HG02763 (cell line): Measurements from ENCODE around the gene OR2K2.
"Not testable (repeated sequence)": the region's sequence is repeated elsewhere in the genome, so short reads cannot be mapped to it uniquely, and the experiment has no call there.

Experiments
- ATAC-seq: cut with Tn5 transposase; IDR thresholded peaks from one replicate; pipeline ENCODE4 v1.9.1; 2021; ENCODE audit warnings: mild to moderate bottlenecking, moderate library complexity; ENCODE audit not compliant: unreplicated experiment

Gene OR2K2

DNA sequence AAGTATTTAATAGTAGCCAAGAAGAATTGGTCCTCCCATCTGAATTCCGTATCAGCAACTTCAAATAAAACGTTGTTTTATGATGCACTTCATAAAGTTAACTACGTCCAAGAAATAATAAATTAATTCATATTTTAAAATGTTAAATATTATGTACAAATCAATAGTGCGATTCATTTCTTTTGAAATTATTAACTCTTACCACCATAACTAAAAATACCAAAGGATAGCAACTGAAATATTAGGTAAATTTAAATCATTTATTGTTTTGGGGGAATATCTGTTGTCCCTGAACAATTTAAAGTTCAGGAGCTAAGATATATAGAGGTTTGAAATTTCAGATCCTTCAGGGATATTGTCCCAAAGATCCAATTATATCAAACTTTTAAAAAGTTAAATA lies at the start of gene OR2K2:
TSS of gene OR2K2 (minus strand) at position 101 of the 400 bp plus-strand sequence. CDS start 1,791 bp downstream, outside the sequence.
- no peak for ATAC-seq

GRCh38 chr9:111375817-111376564 lies 46.0 kb upstream of the OR2K2 start:
- ATAC-seq = no peak

GRCh38 chr9:111375062-111375461 lies 45.0 kb upstream of the OR2K2 start:
- no peak for ATAC-seq

DNA sequence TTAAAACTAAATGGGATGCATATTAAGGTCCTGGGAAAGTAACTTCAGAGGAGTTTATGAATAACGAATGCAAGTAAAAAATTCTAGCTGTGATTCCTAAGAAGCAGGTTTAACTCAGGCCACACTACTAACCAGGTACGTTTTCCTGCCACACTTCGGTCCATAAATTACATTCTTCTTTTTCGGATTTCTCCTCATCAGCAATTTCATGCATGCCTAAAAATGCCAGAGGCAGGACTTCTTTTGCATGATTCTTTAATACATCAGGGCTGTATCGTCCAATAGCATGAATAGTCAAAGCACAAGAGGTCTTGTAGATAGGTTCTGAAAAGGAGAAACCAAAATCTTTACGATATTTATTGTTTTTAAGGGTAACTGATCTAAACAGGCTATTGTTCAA lies 42.3 kb upstream of the OR2K2 start:
- ATAC-seq = no peak

DNA sequence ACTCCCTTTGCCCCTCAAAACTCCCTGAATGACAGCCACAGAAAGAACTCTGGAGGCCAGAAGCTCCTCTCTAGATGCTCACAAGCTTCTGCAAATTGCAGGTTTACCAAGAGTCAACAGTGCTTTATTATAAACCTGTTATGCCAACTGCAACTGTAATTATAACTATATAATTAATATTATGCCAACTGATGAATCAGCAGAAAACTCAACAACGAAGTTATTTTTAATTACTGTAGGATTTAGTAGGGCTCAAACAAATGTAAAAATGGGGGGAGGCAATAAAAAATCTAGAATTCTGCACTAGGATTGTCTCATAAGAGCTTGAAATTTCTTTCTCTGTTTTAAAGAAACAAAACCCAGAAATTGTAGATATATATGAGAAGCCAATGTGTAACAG lies 37.0 kb upstream of the OR2K2 start:
- no peak for ATAC-seq

DNA sequence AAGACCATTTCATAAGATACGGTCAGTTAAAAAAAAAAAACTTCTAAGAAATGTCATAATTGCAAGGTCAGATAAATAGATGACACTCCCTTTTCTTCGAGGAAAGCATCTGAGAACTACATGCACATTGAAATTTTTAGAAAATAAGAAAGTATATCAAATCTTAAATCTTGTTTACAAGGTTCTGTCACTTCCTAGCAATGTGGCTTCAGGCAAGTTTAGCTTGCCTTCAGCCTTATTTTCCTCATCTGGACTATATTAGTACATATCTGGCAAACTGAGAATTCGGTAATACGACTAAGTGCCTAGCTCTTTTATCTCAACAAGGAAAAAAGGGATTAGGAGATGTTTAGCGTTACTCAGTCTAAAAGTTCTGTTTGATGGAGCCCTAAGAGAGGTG lies 32.5 kb upstream of the OR2K2 start:
- no peak for ATAC-seq

- ATAC-seq = no peak
Observed at GRCh38 chr9:111360881-111361280, 30.9 kb upstream of the OR2K2 start.

GRCh38 chr9:111356481-111357244 lies 26.6 kb upstream of the OR2K2 start:
- no peak for ATAC-seq

DNA sequence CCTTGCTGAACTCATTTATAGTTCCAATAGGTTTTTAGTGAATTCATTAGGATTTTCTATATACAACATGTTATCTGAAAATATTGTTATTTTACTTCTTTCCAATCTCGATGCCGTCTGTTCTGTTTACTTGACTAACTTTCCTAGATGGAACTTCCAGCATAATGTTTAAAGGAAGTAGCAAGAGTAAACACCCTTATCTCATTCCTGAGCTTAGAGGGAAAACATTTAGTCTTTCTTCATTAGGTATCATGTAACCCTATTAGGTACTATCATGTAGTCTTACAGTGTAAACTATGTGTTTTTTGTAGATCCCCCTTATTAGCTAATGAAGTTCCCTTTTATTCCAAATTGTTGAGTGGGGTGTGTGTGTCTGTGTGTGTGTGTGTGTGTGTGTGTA lies 22.5 kb upstream of the OR2K2 start:
- no peak for ATAC-seq

GRCh38 chr9:111350556-111350955 lies 20.5 kb upstream of the OR2K2 start:
- ATAC-seq = no peak

DNA sequence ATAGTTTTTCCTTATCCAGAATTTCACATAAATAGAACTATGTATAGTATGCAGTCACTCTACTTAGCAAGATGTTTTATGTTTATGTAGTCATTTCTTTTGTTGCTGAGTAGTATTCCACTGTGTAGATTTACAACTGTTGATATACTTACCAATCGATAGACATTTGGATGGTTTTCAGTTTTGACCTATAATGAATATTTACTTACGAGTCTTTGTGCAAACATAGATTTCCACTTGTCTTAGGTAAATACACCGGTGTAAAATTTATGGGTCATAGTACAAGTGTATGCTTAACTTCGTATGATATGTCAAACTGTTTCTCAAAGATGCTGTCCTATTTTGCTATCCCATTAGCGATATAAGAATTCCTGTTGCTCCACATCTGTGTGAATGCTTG lies 19.7 kb upstream of the OR2K2 start:
- no peak for ATAC-seq

GRCh38 chr9:111348821-111349271 lies 18.8 kb upstream of the OR2K2 start:
- ATAC-seq = no peak

DNA sequence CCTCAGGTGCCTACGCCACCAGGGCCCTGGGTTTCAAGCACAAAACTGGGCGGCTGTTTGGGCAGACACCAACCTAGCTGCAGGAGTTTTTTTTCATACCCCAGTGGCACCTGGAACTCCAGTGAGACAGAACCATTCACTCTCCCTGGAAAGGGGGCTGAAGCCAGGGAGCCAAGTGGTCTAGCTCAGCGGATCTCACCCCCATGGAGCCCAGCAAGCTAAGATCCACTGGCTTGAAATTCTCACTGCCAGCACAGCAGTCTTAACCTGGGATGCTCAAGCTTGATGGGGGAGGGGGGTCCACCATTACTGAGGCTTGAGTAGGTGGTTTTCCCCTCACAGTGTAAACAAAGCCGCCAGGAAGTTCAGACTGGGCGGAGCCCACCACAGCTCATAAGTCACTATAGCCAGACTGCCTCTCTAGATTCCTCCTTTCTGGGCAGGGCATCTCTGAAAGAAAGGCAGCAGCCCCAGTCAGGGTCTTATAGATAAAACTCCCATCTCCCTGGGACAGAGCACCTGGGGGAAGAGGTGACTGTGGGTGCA lies 4.4 kb upstream of the OR2K2 start:
- ATAC-seq = not testable (repeated sequence)

GRCh38 chr9:111320631-111321030 lies 9.4 kb downstream of the OR2K2 start:
- ATAC-seq = no peak

- ATAC-seq = no peak
Observed at GRCh38 chr9:111316796-111317195, 13.2 kb downstream of the OR2K2 start.

DNA sequence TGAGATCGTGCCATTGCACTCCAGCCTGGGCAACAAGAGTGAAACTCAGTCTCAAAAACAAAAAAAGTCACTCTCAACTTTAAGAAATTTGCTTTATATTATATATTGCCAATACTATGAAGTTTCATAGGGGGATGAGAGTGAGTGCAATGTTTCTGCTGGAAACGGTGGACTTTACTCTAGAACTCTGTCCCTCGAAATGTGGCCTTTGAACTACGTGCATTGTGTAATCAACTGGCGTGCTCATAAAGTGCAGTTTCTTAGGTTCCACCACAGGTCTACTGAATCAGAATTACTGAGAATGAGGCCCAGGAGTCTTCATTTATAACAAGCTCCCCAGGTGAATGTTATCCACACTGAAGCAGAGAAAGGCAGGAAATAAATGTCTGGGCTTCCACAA lies 24.1 kb downstream of the OR2K2 start:
- ATAC-seq = no peak

DNA sequence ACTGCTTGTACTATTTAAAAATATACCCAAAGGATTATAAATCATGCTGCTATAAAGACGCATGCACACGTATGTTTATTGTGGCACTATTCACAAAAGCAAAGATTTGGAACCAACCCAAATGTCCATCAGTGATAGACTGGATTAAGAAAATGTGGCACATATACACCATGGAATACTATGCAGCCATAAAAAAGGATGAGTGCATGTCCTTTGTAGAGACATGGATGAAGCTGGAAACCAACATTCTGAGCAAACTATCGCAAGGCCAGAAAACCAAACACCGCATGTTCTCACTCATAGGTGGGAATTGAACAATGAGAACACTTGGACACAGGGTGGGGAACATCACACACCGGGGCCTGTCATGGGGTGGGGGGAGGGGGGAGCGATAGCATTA lies 26.0 kb downstream of the OR2K2 start:
- ATAC-seq = not testable (repeated sequence)

DNA sequence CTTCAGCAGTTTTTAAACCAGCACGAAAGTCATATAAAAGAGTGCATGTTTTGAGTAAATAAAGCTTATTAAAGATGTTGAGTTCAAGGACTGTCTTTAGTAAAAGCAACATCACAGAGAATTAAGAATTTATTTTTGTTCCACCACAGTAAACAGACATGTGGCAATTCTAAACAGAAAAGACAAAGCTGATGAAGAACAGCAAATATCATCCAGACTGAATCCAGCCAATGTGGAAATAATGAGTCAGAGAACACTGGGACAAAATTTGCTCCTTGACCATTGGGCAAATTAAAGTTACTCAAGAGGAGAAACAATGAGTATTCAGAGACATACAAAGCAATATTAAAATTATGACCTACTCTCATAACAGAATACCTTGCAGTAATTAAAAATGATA lies 28.8 kb downstream of the OR2K2 start:
- ATAC-seq = no peak

DNA sequence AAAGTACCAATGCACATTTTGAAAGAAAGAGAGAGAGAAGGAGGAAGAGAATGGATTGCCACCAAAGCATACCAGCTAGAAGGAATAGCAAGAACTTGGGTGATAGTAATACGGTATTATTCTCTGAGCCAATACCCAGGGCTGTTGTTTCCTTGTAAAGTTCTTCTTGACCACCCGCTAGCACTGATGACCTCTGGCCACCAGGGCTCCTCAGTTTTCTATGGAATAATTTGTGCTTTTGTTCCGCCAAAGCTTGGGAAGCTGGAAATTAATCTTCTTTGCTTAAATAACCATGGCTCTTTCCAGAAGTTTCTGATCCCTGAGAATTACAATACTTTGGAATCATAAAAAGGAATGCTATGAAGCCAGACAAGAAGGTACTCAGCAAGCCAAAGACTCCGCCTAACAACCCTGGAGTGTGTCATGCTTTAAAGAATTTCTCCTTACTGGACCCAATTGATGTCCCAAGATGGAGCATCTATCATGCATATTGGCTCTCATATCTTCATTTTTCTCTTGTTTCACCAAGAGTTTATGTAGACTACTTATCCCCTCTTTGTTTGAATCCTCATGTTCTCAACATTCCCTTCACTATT lies 29.8 kb downstream of the OR2K2 start:
- ATAC-seq = no peak

- ATAC-seq = not testable (repeated sequence)
Observed at GRCh38 chr9:111299599-111299966, 30.4 kb downstream of the OR2K2 start.

DNA sequence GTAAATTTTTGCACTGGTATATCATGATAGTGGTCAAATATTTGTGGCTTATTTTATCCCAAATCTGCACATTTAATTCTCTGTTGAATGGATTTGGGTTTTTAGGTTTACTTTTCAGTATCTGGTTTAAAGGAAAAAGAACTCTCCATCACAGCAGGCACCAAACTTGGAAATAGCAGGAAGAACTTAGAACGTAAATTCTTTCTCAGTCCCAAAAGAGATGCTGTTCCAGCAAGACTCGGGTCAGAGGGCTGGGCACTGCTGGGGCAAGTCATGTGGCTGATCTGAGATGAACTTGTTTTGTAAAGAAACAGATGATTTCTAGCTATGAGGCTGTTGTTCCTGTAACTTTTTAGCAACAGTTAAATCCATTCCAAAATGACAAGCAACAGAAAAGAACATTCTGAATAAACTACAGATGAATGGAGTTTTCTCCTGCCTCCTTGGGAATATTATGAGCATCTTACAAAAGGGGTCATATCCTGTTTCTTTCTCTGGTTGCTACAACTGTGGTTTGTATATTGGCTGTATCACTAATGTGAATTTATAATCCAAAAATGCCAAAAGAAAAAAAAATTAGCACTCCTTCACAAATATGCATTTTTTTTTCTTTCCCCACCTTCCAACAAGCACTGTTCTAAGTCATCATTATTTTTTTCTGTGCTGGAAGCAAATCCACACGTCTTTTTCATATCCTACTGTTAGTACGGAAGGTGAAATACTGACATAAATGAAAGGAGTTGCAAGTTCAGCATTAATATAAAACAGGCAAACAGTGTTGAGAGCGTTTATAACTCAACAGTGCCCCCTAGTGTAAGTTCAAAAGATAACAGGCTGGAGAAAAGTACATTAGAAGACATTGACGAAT lies 31.1 kb downstream of the OR2K2 start:
- no peak for ATAC-seq
